Measurements from ENCODE around the gene ADAT1. TPM values are rescaled to one million over a fixed set of nuclear protein-coding genes. Genes with fewer than 3 reads are reported as not detected.

The ADAT1 gene
- total RNA-seq, 1 experiment from 2014 or later = 71.3 TPM

GRCh38 chr16:75567911-75568310 is 55.2 kb downstream of the ADAT1 start:
- Mint-ChIP-seq H3K36me3 (ENCODE audit: insufficient read depth, unreplicated experiment) (peaks cover 35% of the 10 kb centered on the region), H3K4me1 (ENCODE audit: low read depth, unreplicated experiment) (no peaks in the 10 kb centered on the region), H3K9me3 (ENCODE audit: unreplicated experiment) (no peaks in the 10 kb centered on the region), H3K27ac (ENCODE audit: unreplicated experiment) (no peak overlapping the region), H3K4me3 (ENCODE audit: unreplicated experiment) (peak overlapping the region; percentile 85), H3K27me3 (ENCODE audit: insufficient read depth, unreplicated experiment) (peaks cover 4% of the 10 kb centered on the region)
- H3K4me3 ChIP-seq (ENCODE audit: low read depth, low read length) = no peak overlapping the region
- BruUV-seq (replicated peaks) = no TSS peak
- CTCF ChIA-PET = interaction anchor here (1.1 kb wide), 1 partner anchor 51 kb away, joined by 5 read pairs; no protein-coding TSS in a partner anchor
- TF ChIP-seq CTCF (IDR thresholded peaks at IDR 0.05; ENCODE audit: insufficient read depth in 1 of 2, low read depth in 1 of 2, low read length in 1 of 2, severe bottlenecking in 1 of 2, unreplicated experiment in 1 of 2) = no peak
- no peaks in the 10 kb centered on the region for H3K27me3 ChIP-seq (replicated peaks; ENCODE audit: control insufficient read depth, insufficient read depth, low read length)
- H3K36me3 ChIP-seq (ENCODE audit: control insufficient read depth, insufficient read depth, low read length) = peaks cover 12% of the 10 kb centered on the region
- H3K9me3 ChIP-seq = no peaks in the 10 kb centered on the region
- no peak for DNase-seq
- intact Hi-C loops (cut with micrococcal nuclease; ENCODE audit: unreplicated experiment) = loop anchor here (5.0 kb wide), 1 partner anchor 194 kb away; no protein-coding TSS in a partner anchor
- POLR2A ChIA-PET = no interaction called here
- H3K4me1 ChIP-seq = 0 out of 2 replicates have a peak, but pooled peaks cover 10% of the 10 kb centered on the region

GRCh38 chr16:75566758-75567255 is 56.3 kb downstream of the ADAT1 start:
- no peak for DNase-seq
- Histone ChIP-seq H3K4me1 (0 out of 2 replicates have a peak, but pooled peaks cover 10% of the 10 kb centered on the region), H3K4me3 (ENCODE audit: low read depth, low read length) (peak overlapping the region; percentile 44), H3K27me3 (replicated peaks; ENCODE audit: control insufficient read depth, insufficient read depth, low read length) (no peaks in the 10 kb centered on the region), H3K36me3 (ENCODE audit: control insufficient read depth, insufficient read depth, low read length) (peaks cover 7% of the 10 kb centered on the region), H3K9me3 (no peaks in the 10 kb centered on the region)
- peaks cover 10% of the 10 kb centered on the region for H3K27me3 Mint-ChIP-seq (ENCODE audit: insufficient read depth, unreplicated experiment)
- TF ChIP-seq CTCF (IDR thresholded peaks at IDR 0.05; ENCODE audit: insufficient read depth in 1 of 2, low read depth in 1 of 2, low read length in 1 of 2, severe bottlenecking in 1 of 2, unreplicated experiment in 1 of 2) = no peak
- peaks cover 24% of the 10 kb centered on the region for H3K36me3 Mint-ChIP-seq (ENCODE audit: insufficient read depth, unreplicated experiment)
- ChIA-PET CTCF (interaction anchor here (1.1 to 2.5 kb wide), 2 partner anchors 50 kb away, joined by 5 to 20 read pairs; no protein-coding TSS in a partner anchor), POLR2A (interaction anchor here (0.9 to 2.5 kb wide), 3 partner anchors 10 to 81 kb away, joined by 3 to 9 read pairs (median 3); partner anchors contain the start of genes KARS1 and TERF2IP)
- intact Hi-C loops (cut with micrococcal nuclease; ENCODE audit: unreplicated experiment) = loop anchor here (1.0 to 5.0 kb wide), 3 partner anchors 11 to 195 kb away; partner anchors contain the start of genes ADAT1 and TMEM231
- peak overlapping the region; percentile 85 for H3K4me3 Mint-ChIP-seq (ENCODE audit: unreplicated experiment)
- no peak overlapping the region for H3K27ac Mint-ChIP-seq (ENCODE audit: unreplicated experiment)
- BruUV-seq (replicated peaks) = no TSS peak
- no peaks in the 10 kb centered on the region for H3K9me3 Mint-ChIP-seq (ENCODE audit: unreplicated experiment)
- H3K4me1 Mint-ChIP-seq (ENCODE audit: low read depth, unreplicated experiment) = no peaks in the 10 kb centered on the region

GRCh38 chr16:75566040-75566757 is 56.9 kb downstream of the ADAT1 start, which contains the start of gene GABARAPL2:
Gene GABARAPL2, plus strand, starts transcription at chr16:75566379. Its CDS starts 108 bp downstream, at chr16:75566487.
- H3K27me3 Mint-ChIP-seq (ENCODE audit: insufficient read depth, unreplicated experiment) = peaks cover 10% of the 10 kb centered on the region
- intact Hi-C loops (cut with micrococcal nuclease; ENCODE audit: unreplicated experiment) = loop anchor here (1.0 to 5.0 kb wide), 3 partner anchors 10 to 196 kb away; partner anchors contain the start of genes ADAT1 and TMEM231
- no peaks in the 10 kb centered on the region for H3K27me3 ChIP-seq (replicated peaks; ENCODE audit: control insufficient read depth, insufficient read depth, low read length)
- ChIA-PET POLR2A (interaction anchor here (1.4 to 2.5 kb wide), 2 partner anchors 10 to 81 kb away, joined by 3 to 9 read pairs; partner anchors contain the start of genes KARS1 and TERF2IP), CTCF (interaction anchor here (1.9 to 2.5 kb wide), 3 partner anchors 16 to 82 kb away, joined by 7 to 20 read pairs (median 8); partner anchors contain the start of genes KARS1 and TERF2IP)
- peaks cover 22% of the 10 kb centered on the region for H3K36me3 Mint-ChIP-seq (ENCODE audit: insufficient read depth, unreplicated experiment)
- no peaks in the 10 kb centered on the region for H3K9me3 Mint-ChIP-seq (ENCODE audit: unreplicated experiment)
- H3K4me3 ChIP-seq (ENCODE audit: low read depth, low read length) = peak within 1 kb of the TSS; percentile 44
- no TSS peak for BruUV-seq (replicated peaks)
- peak; percentile 88 to 95 for DNase-seq
- H3K36me3 ChIP-seq (ENCODE audit: control insufficient read depth, insufficient read depth, low read length) = peaks cover 7% of the 10 kb centered on the region
- H3K4me1 Mint-ChIP-seq (ENCODE audit: low read depth, unreplicated experiment) = no peaks in the 10 kb centered on the region
- no peak for TF ChIP-seq CTCF (IDR thresholded peaks at IDR 0.05; ENCODE audit: insufficient read depth in 1 of 2, low read depth in 1 of 2, low read length in 1 of 2, severe bottlenecking in 1 of 2, unreplicated experiment in 1 of 2)
- H3K27ac Mint-ChIP-seq (ENCODE audit: unreplicated experiment) = peak within 1 kb of the TSS; percentile 58
- peak within 1 kb of the TSS; percentile 85 for H3K4me3 Mint-ChIP-seq (ENCODE audit: unreplicated experiment)
- H3K9me3 ChIP-seq = no peaks in the 10 kb centered on the region
- 0 out of 2 replicates have a peak, but pooled peaks cover 10% of the 10 kb centered on the region for H3K4me1 ChIP-seq
